Mesendoderm (in vitro differentiated cells): ENCODE measurements around the gene RNF11.
A peak's percentile ranks its signal among the peaks of the same experiment; 100 is the strongest.
"Not testable (repeated sequence)": the region's sequence is repeated elsewhere in the genome, so short reads cannot be mapped to it uniquely, and the experiment has no call there.

Source experiments
- DNase-seq: peaks from one replicate; pipeline ENCODE4 v3.0.0; 2013
- H2AK5ac ChIP-seq: 2 replicates; pipeline ENCODE4 v1.6.1; 2013; ENCODE audit warnings: low read length, inconsistent platforms
- H2BK120ac ChIP-seq: 2 replicates; pipeline ENCODE4 v1.6.1; 2013; ENCODE audit warnings: low read depth, mild to moderate bottlenecking, low read length, moderate library complexity, mixed read lengths
- H2BK15ac ChIP-seq: replicated peaks from 2 replicates; pipeline ENCODE4 v1.6.1; 2013; ENCODE audit warnings: low read depth, mild to moderate bottlenecking, moderate library complexity
- H2BK5ac ChIP-seq: 2 replicates; pipeline ENCODE4 v1.6.1; 2013; ENCODE audit warnings: low read length, inconsistent platforms
- H3K18ac ChIP-seq: 2 replicates; pipeline ENCODE4 v1.6.1; 2013; ENCODE audit warnings: mild to moderate bottlenecking, low read length, mixed read lengths
- H3K23ac ChIP-seq: one replicate; pipeline ENCODE4 v1.6.1; 2013; ENCODE audit warnings: low read length
- H3K27ac ChIP-seq: 2 replicates; pipeline ENCODE4 v1.5.1; 2013; ENCODE audit warnings: low read depth, mild to moderate bottlenecking, inconsistent platforms, low read length, moderate library complexity
- H3K27me3 ChIP-seq: 2 replicates; pipeline ENCODE4 v1.6.1; 2013; ENCODE audit warnings: low read length, control low read depth, mild to moderate bottlenecking, inconsistent platforms; ENCODE audit not compliant: insufficient read depth, poor library complexity
- H3K36me3 ChIP-seq: 2 replicates; pipeline ENCODE4 v1.6.1; 2013; ENCODE audit warnings: low read length, inconsistent platforms; ENCODE audit not compliant: control insufficient read depth, insufficient read depth
- H3K4ac ChIP-seq: one replicate; pipeline ENCODE4 v1.6.1; 2013; ENCODE audit warnings: low read depth, mild to moderate bottlenecking, low read length, moderate library complexity
- H3K4me1 ChIP-seq: 2 replicates; pipeline ENCODE4 v1.6.1; 2013; ENCODE audit warnings: low read depth, low read length, inconsistent platforms; ENCODE audit not compliant: control insufficient read depth
- H3K4me2 ChIP-seq: 2 replicates; pipeline ENCODE4 v1.6.1; 2013; ENCODE audit warnings: low read length
- H3K4me3 ChIP-seq: 2 replicates; pipeline ENCODE4 v1.5.1; 2013; ENCODE audit warnings: mild to moderate bottlenecking, low read length
- H3K56ac ChIP-seq: one replicate; pipeline ENCODE4 v1.6.1; 2013; ENCODE audit warnings: low read length
- H3K79me1 ChIP-seq: 2 replicates; pipeline ENCODE4 v1.6.1; 2013; ENCODE audit warnings: low read length, inconsistent platforms
- H3K79me2 ChIP-seq: 2 replicates; pipeline ENCODE4 v1.6.1; 2013; ENCODE audit warnings: mild to moderate bottlenecking, low read length; ENCODE audit not compliant: control insufficient read depth, insufficient read depth
- H3K9ac ChIP-seq: 2 replicates; pipeline ENCODE4 v1.6.1; 2013; ENCODE audit warnings: low read length, inconsistent platforms
- H4K5ac ChIP-seq: one replicate; pipeline ENCODE4 v1.6.1; 2013; ENCODE audit warnings: low read length
- H4K8ac ChIP-seq: one replicate; pipeline ENCODE4 v1.6.1; 2013; ENCODE audit warnings: low read depth, mild to moderate bottlenecking, control low read depth, low read length, moderate library complexity
- WGBS: extraction: QIAGEN DNeasy Blood & Tissue Kit; methylation state at CpG from one replicate; pipeline ENCODE4 v1.1.7; 2013; ENCODE audit warnings: low lambda C conversion rate, missing lambda C conversion rate; ENCODE audit not compliant: insufficient coverage; ENCODE audit errors: extremely low coverage; 5-methylcytosine and 5-hydroxymethylcytosine counted together

RNF11 gene

DNA sequence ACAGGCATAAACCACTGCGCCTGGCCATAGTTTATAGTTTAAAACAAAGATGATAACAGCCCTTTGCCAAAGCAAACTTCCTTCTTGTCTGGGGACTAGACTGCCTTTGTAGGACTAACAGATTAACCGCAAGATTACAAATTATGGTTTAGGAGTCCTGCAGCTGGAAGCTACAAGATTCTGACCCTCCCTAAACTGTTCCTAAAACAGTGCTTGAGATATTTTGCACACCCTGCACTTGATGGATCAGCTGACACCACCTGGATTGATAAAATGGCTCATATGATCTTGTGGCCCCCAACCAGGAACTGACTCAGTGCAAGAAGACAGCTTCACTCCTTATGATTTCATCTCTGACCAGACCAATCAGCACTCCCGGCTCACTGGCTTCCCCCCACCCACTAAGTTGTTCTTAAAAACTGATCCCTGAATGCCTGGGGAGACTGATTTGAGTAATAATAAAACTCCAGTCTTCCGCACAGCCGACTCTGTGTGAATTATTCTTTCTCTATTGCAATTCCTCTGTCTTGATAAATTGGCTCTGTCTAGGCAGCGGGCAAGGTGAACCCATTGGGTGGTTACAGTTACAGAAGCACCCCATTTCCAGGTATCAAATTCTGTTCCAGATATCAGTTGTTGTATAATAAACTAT lies 13.8 kb upstream of the RNF11 start:
- H3K4me1 ChIP-seq, result no peaks in the 10 kb centered on the region
- H4K5ac ChIP-seq, result no peak overlapping the region
- H2BK15ac ChIP-seq, result no peak overlapping the region
- H3K56ac ChIP-seq, result no peak overlapping the region
- no peaks in the 10 kb centered on the region for H3K36me3 ChIP-seq
- no peak overlapping the region for H4K8ac ChIP-seq
- no peak overlapping the region for H3K18ac ChIP-seq
- no peak overlapping the region for H2BK120ac ChIP-seq
- no peak overlapping the region for H2AK5ac ChIP-seq
- H3K4me2 ChIP-seq, result no peak overlapping the region
- no peaks in the 10 kb centered on the region for H3K79me1 ChIP-seq
- H3K27ac ChIP-seq, result no peak overlapping the region
- no peak overlapping the region for H3K23ac ChIP-seq
- no peak overlapping the region for H3K9ac ChIP-seq
- no CpG with 5 or more reads among the region's 6 CpGs for WGBS
- no peaks in the 10 kb centered on the region for H3K27me3 ChIP-seq
- no peak overlapping the region for H2BK5ac ChIP-seq
- H3K4ac ChIP-seq, result no peak overlapping the region
- H3K79me2 ChIP-seq, result no peaks in the 10 kb centered on the region
- no peak for DNase-seq
- H3K4me3 ChIP-seq, result no peak overlapping the region

DNA sequence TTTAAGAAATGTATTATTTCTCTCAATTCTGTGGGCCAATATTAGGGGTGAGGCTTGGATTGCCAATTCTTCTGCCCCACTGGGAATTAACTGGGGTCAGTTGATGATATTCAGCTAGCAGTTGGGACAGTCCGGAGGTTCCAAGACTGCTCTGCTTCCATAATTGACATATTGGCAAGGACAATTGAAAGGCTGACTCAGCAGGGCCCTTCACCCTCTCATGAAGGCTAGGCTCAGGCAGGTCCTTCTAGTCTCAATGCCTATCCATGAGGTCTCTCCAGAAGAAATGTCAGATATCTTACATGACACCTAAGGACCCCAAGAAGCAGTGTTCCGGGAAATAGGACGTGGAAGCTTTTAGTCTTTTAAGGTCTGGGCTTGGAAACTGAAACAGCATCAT lies 13.3 kb upstream of the RNF11 start:
- Histone ChIP-seq H3K79me1 (no peaks in the 10 kb centered on the region), H3K9ac (no peak overlapping the region), H3K27me3 (no peaks in the 10 kb centered on the region), H3K56ac (no peak overlapping the region), H3K4me3 (no peak overlapping the region), H3K23ac (no peak overlapping the region), H3K36me3 (no peaks in the 10 kb centered on the region), H2BK15ac (no peak overlapping the region), H3K79me2 (no peaks in the 10 kb centered on the region), H3K4me1 (no peaks in the 10 kb centered on the region), H3K18ac (no peak overlapping the region), H2BK5ac (no peak overlapping the region), H2AK5ac (no peak overlapping the region), H4K8ac (no peak overlapping the region), H2BK120ac (no peak overlapping the region), H4K5ac (no peak overlapping the region), H3K27ac (no peak overlapping the region), H3K4ac (no peak overlapping the region), H3K4me2 (no peak overlapping the region)
- DNase-seq, result no peak
- WGBS, result no CpG with 5 or more reads among the region's 3 CpGs

DNA sequence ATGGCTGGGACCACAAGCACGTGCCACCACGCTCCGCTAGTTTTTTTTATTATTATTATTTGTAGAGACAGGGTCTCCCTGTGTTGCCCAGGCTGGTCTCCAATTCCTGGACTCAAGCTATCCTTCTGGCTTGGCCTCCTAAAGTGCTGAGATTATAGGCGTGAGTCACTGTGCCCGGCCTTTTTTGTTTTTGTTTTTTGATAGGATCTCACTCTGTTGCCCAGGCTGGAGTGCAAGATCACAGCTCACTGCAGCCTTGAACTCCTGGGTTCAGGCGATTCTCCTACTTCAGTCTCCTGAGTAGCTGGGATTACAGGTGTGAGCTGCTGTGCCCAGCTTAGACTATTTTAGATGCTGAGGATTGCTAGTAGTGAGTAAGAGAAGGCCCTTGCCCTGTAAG lies 11.8 kb upstream of the RNF11 start:
- H3K4me2 ChIP-seq, result no peak overlapping the region
- no peak overlapping the region for H3K18ac ChIP-seq
- no CpG with 5 or more reads among the region's 6 CpGs for WGBS

DNA sequence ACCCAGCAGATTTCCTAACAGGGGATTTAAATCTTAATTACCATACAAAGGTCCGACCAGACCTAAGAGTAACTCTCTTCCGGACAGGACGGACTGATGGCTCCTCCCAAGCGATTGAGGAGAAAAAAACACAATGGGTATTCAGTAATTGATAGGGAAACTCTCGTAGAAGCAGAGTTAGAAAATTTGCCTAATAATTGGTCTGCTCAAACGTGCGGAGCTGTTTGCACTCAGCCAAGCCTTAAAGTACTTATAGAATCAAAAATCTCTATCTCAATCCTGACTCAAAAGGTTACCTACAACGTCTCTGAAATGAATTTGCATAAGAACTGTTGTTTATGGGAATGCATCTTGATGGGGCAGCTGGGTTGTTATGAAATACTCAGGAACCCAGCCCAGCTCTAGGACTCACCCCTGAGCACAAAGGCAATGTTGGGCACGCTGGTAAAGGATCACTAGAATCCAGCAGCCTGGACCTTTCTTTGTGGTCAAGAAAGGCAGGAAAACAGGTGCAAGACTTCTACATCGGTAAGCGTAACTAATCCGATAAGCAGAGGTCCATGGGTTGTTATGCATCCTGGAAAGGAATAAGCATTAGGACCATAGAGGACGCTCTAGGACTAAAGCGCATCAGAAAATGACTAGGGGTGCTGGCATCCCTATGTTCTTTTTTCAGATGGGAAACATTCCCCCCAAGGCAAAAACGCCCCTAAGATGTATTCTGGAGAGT lies 8.7 kb upstream of the RNF11 start:
- H2AK5ac ChIP-seq, H3K4ac ChIP-seq, H4K8ac ChIP-seq: not testable (repeated sequence)

More for the DNA sequence above, 11.8 kb upstream of the RNF11 start:
- Histone ChIP-seq H3K79me1 (no peaks in the 10 kb centered on the region), H3K4me3 (no peak overlapping the region), H3K9ac (no peak overlapping the region), H4K5ac (no peak overlapping the region), H3K36me3 (no peaks in the 10 kb centered on the region), H3K4ac (no peak overlapping the region), H2BK120ac (no peak overlapping the region), H3K79me2 (no peaks in the 10 kb centered on the region), H3K23ac (no peak overlapping the region), H3K27me3 (no peaks in the 10 kb centered on the region), H4K8ac (no peak overlapping the region), H3K56ac (no peak overlapping the region), H3K4me1 (no peaks in the 10 kb centered on the region), H2BK15ac (no peak overlapping the region), H3K27ac (no peak overlapping the region), H2AK5ac (no peak overlapping the region), H2BK5ac (no peak overlapping the region)
- DNase-seq, result no peak

DNA sequence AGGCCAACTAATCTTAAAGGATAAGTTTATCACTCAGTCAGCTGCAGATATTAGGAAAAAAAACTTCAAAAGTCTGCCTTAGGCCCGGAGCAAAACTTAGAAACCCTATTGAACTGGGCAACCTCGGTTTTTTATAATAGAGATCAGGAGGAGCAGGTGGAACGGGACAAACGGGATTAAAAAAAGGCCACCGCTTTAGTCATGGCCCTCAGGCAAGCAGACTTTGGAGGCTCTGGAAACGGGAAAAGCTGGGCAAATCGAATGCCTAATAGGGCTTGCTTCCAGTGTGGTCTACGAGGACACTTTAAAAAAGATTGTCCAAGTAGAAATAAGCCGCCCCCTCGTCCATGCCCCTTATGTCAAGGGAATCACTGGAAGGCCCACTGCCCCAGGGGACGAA lies 7.6 kb upstream of the RNF11 start:
- no CpG with 5 or more reads among the region's 11 CpGs for WGBS
- not testable (repeated sequence) for H3K79me2 ChIP-seq, H3K4ac ChIP-seq, H3K18ac ChIP-seq, DNase-seq, H2AK5ac ChIP-seq, H3K56ac ChIP-seq, H3K4me3 ChIP-seq, H4K5ac ChIP-seq, H3K23ac ChIP-seq, H3K27me3 ChIP-seq, H3K27ac ChIP-seq, H3K4me2 ChIP-seq, H3K9ac ChIP-seq, H2BK15ac ChIP-seq, H2BK5ac ChIP-seq, H2BK120ac ChIP-seq, H4K8ac ChIP-seq, H3K4me1 ChIP-seq, H3K36me3 ChIP-seq, H3K79me1 ChIP-seq

More for the DNA sequence above, 8.7 kb upstream of the RNF11 start:
- not testable (repeated sequence) for H2BK15ac ChIP-seq, H3K36me3 ChIP-seq, H3K27me3 ChIP-seq, H3K56ac ChIP-seq, H3K9ac ChIP-seq, H3K18ac ChIP-seq, H2BK5ac ChIP-seq, H4K5ac ChIP-seq, H3K79me1 ChIP-seq, H3K4me3 ChIP-seq, H3K27ac ChIP-seq, H3K23ac ChIP-seq, H2BK120ac ChIP-seq, H3K4me1 ChIP-seq, H3K79me2 ChIP-seq, H3K4me2 ChIP-seq
- no CpG with 5 or more reads among the region's 15 CpGs for WGBS
- DNase-seq, result peak; percentile 28
